Nephron progenitor cell (in vitro differentiated cells): ENCODE measurements around the gene PLXNA4.

Experiments
- DNase-seq: peaks from one replicate; pipeline ENCODE4 v3.0.0; 2021
- H3K27ac Mint-ChIP-seq: 2 replicates; pipeline ENCODE4 v1.8.0; 2021; ENCODE audit warnings: mild to moderate bottlenecking, moderate library complexity, mixed read lengths
- H3K27me3 Mint-ChIP-seq: 2 replicates; pipeline ENCODE4 v1.8.0; 2021; ENCODE audit warnings: mild to moderate bottlenecking, low read depth, mixed read lengths; ENCODE audit not compliant: poor library complexity
- H3K36me3 Mint-ChIP-seq: 2 replicates; pipeline ENCODE4 v1.8.0; 2021; ENCODE audit warnings: low read depth, mixed read lengths
- H3K4me1 Mint-ChIP-seq: 2 replicates; pipeline ENCODE4 v1.8.0; 2021; ENCODE audit warnings: mixed read lengths
- H3K4me3 Mint-ChIP-seq: 2 replicates; pipeline ENCODE4 v1.8.0; 2021; ENCODE audit warnings: mild to moderate bottlenecking, moderate library complexity, mixed read lengths
- H3K9me3 Mint-ChIP-seq: 2 replicates; pipeline ENCODE4 v1.8.0; 2021; ENCODE audit warnings: mild to moderate bottlenecking, moderate library complexity, mixed read lengths
- CTCF ChIP-seq: fragments of 200-600 bp; sonication (generic); IDR thresholded peaks from 2 replicates; pipeline ENCODE4 v1.5.0; 2021; ENCODE audit warnings: antibody characterized with exemption

PLXNA4 gene

DNA sequence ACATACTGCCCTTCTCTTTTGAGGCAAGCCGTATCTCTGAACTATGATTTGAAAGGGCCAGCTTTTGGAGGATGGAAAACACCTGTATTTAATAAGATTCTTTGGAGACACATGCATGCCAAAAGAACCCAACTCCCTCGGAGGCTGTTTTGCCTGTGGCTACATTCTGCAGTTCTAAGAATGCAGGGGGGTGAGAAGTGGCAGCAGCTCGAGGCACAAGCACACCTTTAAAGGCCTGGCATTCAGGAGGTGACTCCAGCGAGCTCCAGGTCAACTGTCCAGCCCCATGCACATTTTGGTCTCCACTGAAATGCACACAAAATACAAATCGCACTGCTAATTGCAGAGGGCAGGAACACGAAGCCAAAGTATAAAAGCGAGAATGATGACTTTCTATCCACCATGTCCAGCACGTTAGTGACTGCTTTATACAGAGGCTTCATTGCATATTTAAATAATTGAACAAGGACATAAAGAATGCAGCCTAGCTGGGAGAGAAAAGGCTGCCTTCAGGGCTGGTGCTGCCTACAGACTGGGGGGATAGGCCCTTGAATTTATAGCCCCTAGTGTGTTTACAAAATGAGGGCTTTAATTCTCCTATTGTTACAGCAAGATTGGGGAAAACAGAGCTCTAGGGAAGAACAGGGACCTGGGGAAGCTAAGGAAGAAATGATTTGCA lies 359.3 kb downstream of the PLXNA4 start:
- no peaks in the 10 kb centered on the region for H3K36me3 Mint-ChIP-seq
- DNase-seq, result no peak
- H3K4me1 Mint-ChIP-seq, result peaks cover 16% of the 10 kb centered on the region
- no peak for TF ChIP-seq CTCF
- no peak overlapping the region for H3K4me3 Mint-ChIP-seq
- H3K27ac Mint-ChIP-seq, result no peak overlapping the region
- peaks cover 16% of the 10 kb centered on the region for H3K27me3 Mint-ChIP-seq
- no peaks in the 10 kb centered on the region for H3K9me3 Mint-ChIP-seq

DNA sequence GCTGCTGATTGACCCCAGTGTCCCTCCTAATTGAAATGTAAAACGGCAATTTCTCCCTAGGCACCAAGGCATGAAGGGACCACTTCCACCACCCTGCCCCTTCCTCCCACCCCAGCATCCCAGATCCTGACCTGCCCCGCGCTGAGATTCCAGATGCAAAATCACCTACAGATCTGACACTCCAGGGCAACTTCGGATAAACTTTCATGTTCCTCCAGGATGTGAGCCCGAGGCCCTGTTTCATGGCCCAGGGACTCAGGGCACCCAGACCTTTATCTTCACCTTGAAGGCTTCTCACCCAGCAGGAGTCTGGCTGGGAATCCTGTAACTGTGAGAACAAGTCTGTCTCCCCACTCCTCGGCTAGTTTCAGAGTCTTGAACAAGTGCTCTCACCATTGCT lies 361.8 kb downstream of the PLXNA4 start:
- peaks cover 16% of the 10 kb centered on the region for H3K4me1 Mint-ChIP-seq
- peaks cover 20% of the 10 kb centered on the region for H3K27me3 Mint-ChIP-seq
- no peak overlapping the region for H3K27ac Mint-ChIP-seq
- no peak for DNase-seq
- H3K36me3 Mint-ChIP-seq, result no peaks in the 10 kb centered on the region
- H3K4me3 Mint-ChIP-seq, result no peak overlapping the region
- no peaks in the 10 kb centered on the region for H3K9me3 Mint-ChIP-seq
- no peak for TF ChIP-seq CTCF

GRCh38 chr7:132213583-132213982 lies 362.7 kb downstream of the PLXNA4 start:
- Mint-ChIP-seq H3K4me1 (peaks cover 23% of the 10 kb centered on the region), H3K27me3 (peaks cover 20% of the 10 kb centered on the region)
- no peak for TF ChIP-seq CTCF

GRCh38 chr7:132211971-132212370 lies 364.3 kb downstream of the PLXNA4 start:
- no peak for TF ChIP-seq CTCF
- no peak overlapping the region for H3K4me3 Mint-ChIP-seq
- no peaks in the 10 kb centered on the region for H3K9me3 Mint-ChIP-seq
- no peak overlapping the region for H3K27ac Mint-ChIP-seq
- peaks cover 20% of the 10 kb centered on the region for H3K27me3 Mint-ChIP-seq
- H3K4me1 Mint-ChIP-seq, result peaks cover 21% of the 10 kb centered on the region
- H3K36me3 Mint-ChIP-seq, result no peaks in the 10 kb centered on the region
- no peak for DNase-seq

More at GRCh38 chr7:132213583-132213982, 362.7 kb downstream of the PLXNA4 start:
- Mint-ChIP-seq H3K27ac (no peak overlapping the region), H3K4me3 (no peak overlapping the region), H3K9me3 (no peaks in the 10 kb centered on the region), H3K36me3 (no peaks in the 10 kb centered on the region)
- no peak for DNase-seq

- H3K9me3 Mint-ChIP-seq, result no peaks in the 10 kb centered on the region
- no peaks in the 10 kb centered on the region for H3K36me3 Mint-ChIP-seq
- DNase-seq, result no peak
- H3K27ac Mint-ChIP-seq, result no peak overlapping the region
- no peak for TF ChIP-seq CTCF
- peaks cover 22% of the 10 kb centered on the region for H3K4me1 Mint-ChIP-seq
- peaks cover 20% of the 10 kb centered on the region for H3K27me3 Mint-ChIP-seq
- H3K4me3 Mint-ChIP-seq, result no peak overlapping the region
These were observed 365.4 kb downstream of the PLXNA4 start for GRCh38 chr7:132210821-132211220.

DNA sequence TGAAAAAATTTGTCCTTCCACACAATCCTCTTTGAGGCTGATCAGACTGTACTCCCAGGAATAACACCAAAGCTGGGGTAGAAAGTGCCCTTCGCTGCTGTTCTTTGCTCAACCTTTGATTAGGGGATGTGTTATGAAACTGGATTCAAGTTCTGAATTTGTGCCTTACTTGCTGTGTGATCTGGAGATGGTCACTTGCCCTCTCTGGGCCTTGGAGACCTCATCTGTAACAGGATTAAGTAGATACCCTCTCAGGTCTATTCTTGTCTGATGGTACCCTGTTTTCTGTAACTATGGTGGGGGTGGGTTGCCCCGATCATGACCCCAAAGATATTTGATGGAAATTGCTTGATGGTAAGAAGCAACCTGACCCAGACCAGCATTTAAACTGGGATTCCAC lies 368.5 kb downstream of the PLXNA4 start:
- DNase-seq, result no peak
- H3K27me3 Mint-ChIP-seq, result peaks cover 22% of the 10 kb centered on the region
- H3K36me3 Mint-ChIP-seq, result no peaks in the 10 kb centered on the region
- no peak overlapping the region for H3K27ac Mint-ChIP-seq
- peaks cover 22% of the 10 kb centered on the region for H3K4me1 Mint-ChIP-seq
- TF ChIP-seq CTCF, result no peak
- no peaks in the 10 kb centered on the region for H3K9me3 Mint-ChIP-seq
- H3K4me3 Mint-ChIP-seq, result no peak overlapping the region
